Smooth muscle cell (in vitro differentiated cells): ENCODE results near the gene SUGCT. TPM values are rescaled to one million over a fixed set of nuclear protein-coding genes. Genes with fewer than 3 reads are reported as not detected.

Experiments
- DNase-seq: peaks from one replicate; lab custom pipeline; 2025; ENCODE audit not compliant: unreplicated experiment; lab: John Stamatoyannopoulos, UW
- H2AFZ ChIP-seq: fragments of 200-600 bp; sonication (generic); 2 replicates; pipeline ENCODE4 v1.6.0; 2016; ENCODE audit warnings: antibody characterized with exemption, low read depth, mild to moderate bottlenecking
- H3F3A ChIP-seq: fragments of 200-600 bp; sonication (generic); 2 replicates; pipeline ENCODE4 v1.6.0; 2017; ENCODE audit warnings: antibody characterized with exemption, low read depth
- H3K27ac ChIP-seq: fragments of 200-600 bp; sonication (generic); 2 replicates; pipeline ENCODE4 v1.5.1; 2016; ENCODE audit warnings: low read depth, mild to moderate bottlenecking
- H3K27me3 ChIP-seq: fragments of 200-600 bp; sonication (generic); 2 replicates; pipeline ENCODE4 v1.6.1; 2016; ENCODE audit warnings: low read depth, mild to moderate bottlenecking
- H3K36me3 ChIP-seq: fragments of 200-600 bp; sonication (generic); 2 replicates; pipeline ENCODE4 v1.5.1; 2016; ENCODE audit warnings: low read depth
- H3K4me1 ChIP-seq: fragments of 200-600 bp; sonication (generic); 2 replicates; pipeline ENCODE4 v1.5.1; 2016; ENCODE audit warnings: low read depth
- H3K4me2 ChIP-seq: fragments of 200-600 bp; sonication (generic); 2 replicates; pipeline ENCODE4 v1.6.0; 2016; ENCODE audit warnings: mild to moderate bottlenecking
- H3K4me3 ChIP-seq: fragments of 200-600 bp; sonication (generic); 2 replicates; pipeline ENCODE4 v1.5.1; 2016; ENCODE audit warnings: mild to moderate bottlenecking
- H3K79me2 ChIP-seq: fragments of 200-600 bp; sonication (generic); 2 replicates; pipeline ENCODE4 v1.6.0; 2016; ENCODE audit warnings: low read depth, mild to moderate bottlenecking
- H3K9ac ChIP-seq: fragments of 200-600 bp; sonication (generic); 2 replicates; pipeline ENCODE4 v1.6.0; 2016; ENCODE audit warnings: low read depth
- H3K9me3 ChIP-seq: fragments of 200-600 bp; sonication (generic); replicated peaks from 2 replicates; pipeline ENCODE4 v1.5.1; 2016; ENCODE audit warnings: low read depth
- H4K20me1 ChIP-seq: fragments of 200-600 bp; sonication (generic); 2 replicates; pipeline ENCODE4 v1.6.0; 2016; ENCODE audit warnings: low read depth
- WGBS: methylation state at CpG from one replicate; pipeline ENCODE4 v1.1.7; 2016; ENCODE audit warnings: low lambda C conversion rate; 5-methylcytosine and 5-hydroxymethylcytosine counted together
- polyA plus RNA-seq: library from polyadenylated mRNA; unstranded; fragments of >200 nt; fragmentation: Nextera tagmentation; extraction: Ambion mirVana; gene quantifications from 2 replicates; pipeline ENCODE4 v1.2.1, GENCODE V29; 2016
- total RNA-seq: library from RNA; depleted of rRNA; stranded (reverse); fragments of >200 nt; gene quantifications from 2 replicates; pipeline ENCODE4 v1.2.3, GENCODE V29; 2014
- TF ChIP-seq, protein P1 (sequence below): fragments of 200-600 bp; sonication (generic); IDR thresholded peaks from 2 replicates; pipeline ENCODE4 v1.5.1; 2017; ENCODE audit warnings: borderline replicate concordance, mild to moderate bottlenecking, antibody characterized with exemption; ENCODE audit not compliant: insufficient read depth, poor library complexity, severe bottlenecking

The SUGCT gene
- total and polyA plus RNA-seq, 2 experiments from 2014 or later = 16.9 to 65.8 TPM

DNA sequence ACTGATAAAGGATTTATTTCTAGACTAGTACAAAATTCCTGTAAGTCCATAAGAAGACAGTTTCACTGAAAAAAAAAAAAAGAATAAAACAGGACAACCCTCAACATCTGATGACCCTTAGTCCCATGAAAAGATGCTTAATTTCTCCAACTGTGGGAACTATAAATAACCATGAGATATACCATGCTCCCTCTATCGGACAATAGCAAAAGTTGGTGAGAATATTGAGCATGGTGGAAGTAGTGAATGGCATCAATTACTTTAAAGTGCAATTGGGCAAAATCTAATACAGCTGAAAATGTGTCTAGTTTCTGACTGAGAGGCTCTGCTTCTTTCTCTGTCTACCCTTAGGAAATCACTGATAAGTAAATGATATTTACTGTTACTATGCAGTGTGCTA lies 348.8 kb downstream of the SUGCT start:
- DNase-seq = no peak
- Histone ChIP-seq H3K9me3 (no peaks in the 10 kb centered on the region), H3K4me2 (no peak overlapping the region), H3K36me3 (no peaks in the 10 kb centered on the region), H3K4me1 (no peaks in the 10 kb centered on the region), H3K79me2 (no peaks in the 10 kb centered on the region), H2AFZ (no peak overlapping the region), H3F3A (no peaks in the 10 kb centered on the region), H3K27ac (no peak overlapping the region), H3K9ac (no peak overlapping the region), H3K4me3 (no peak overlapping the region), H3K27me3 (no peaks in the 10 kb centered on the region), H4K20me1 (no peaks in the 10 kb centered on the region)
- TF ChIP-seq, protein P1, sequence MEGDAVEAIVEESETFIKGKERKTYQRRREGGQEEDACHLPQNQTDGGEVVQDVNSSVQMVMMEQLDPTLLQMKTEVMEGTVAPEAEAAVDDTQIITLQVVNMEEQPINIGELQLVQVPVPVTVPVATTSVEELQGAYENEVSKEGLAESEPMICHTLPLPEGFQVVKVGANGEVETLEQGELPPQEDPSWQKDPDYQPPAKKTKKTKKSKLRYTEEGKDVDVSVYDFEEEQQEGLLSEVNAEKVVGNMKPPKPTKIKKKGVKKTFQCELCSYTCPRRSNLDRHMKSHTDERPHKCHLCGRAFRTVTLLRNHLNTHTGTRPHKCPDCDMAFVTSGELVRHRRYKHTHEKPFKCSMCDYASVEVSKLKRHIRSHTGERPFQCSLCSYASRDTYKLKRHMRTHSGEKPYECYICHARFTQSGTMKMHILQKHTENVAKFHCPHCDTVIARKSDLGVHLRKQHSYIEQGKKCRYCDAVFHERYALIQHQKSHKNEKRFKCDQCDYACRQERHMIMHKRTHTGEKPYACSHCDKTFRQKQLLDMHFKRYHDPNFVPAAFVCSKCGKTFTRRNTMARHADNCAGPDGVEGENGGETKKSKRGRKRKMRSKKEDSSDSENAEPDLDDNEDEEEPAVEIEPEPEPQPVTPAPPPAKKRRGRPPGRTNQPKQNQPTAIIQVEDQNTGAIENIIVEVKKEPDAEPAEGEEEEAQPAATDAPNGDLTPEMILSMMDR = peak; percentile 6
- WGBS = 97% methylated on average over 1 of the region's 1 CpG

DNA sequence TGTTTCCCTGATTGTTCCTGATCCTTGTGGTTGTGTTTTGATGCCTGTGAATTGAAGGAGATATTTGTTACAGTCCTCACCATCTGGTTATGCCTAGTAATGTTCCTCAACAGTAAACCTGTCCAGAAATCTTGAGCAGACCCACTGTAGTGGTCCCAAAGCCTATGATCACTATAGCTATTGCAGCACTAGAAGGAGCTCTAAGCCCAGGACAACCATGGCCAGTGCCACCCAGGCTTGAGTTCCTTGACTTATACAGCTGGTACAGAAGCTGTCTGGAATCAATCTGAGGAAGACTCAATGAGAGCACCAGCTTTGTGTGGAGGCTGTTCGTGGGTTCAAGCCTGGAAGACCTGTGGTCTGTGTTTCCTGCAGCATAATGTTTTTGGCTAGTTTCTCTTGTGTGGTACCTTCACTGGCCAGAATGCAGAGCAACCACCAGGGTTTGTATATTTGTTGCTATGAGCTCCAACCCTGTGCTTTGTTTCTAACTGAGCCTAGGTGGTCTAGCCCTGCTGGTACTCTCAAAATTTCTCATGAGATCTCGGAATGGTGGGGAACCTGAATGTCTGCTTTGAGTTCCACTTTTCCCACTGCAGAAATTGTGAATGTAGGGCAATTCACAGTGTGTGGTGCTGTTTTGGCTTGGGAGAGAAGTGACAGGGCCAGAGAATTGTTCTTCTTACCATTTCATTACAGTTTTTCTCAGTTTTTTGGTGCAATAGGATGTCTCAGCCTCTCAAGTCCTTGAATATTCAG lies 355.2 kb downstream of the SUGCT start:
- Histone ChIP-seq H4K20me1 (no peaks in the 10 kb centered on the region), H3K27ac (no peak overlapping the region), H3K4me1 (no peaks in the 10 kb centered on the region), H3F3A (no peaks in the 10 kb centered on the region), H3K27me3 (no peaks in the 10 kb centered on the region), H3K4me3 (no peak overlapping the region), H2AFZ (no peak overlapping the region), H3K4me2 (no peak overlapping the region), H3K9me3 (no peaks in the 10 kb centered on the region), H3K79me2 (no peaks in the 10 kb centered on the region), H3K9ac (no peak overlapping the region), H3K36me3 (no peaks in the 10 kb centered on the region)
- DNase-seq = no peak
- TF ChIP-seq, protein P1 = no peak
- WGBS = 87% methylated on average over 2 of the region's 2 CpGs

DNA sequence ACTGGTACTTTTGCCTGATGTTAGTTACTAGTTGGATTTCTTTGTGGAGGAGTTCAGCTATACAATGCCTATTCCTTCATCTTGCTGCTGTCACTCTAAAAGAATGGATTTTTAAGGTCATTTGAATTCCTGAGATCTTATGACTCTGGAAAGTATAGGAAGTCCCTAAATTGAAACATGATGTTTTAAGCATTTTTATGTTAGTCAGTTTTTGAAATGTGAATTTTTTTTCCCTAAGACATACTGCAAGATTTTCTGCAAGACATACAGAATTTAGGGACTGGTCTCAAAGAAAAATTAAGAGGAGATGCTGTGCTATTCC lies 355.8 kb downstream of the SUGCT start:
- H4K20me1 ChIP-seq = no peaks in the 10 kb centered on the region
- TF ChIP-seq, protein P1 = no peak
- H3K27me3 ChIP-seq = no peaks in the 10 kb centered on the region
- no peaks in the 10 kb centered on the region for H3K4me1 ChIP-seq
- H3K4me3 ChIP-seq = no peak overlapping the region
- H3K4me2 ChIP-seq = no peak overlapping the region
- no peak for DNase-seq
- no peaks in the 10 kb centered on the region for H3K79me2 ChIP-seq
- no peaks in the 10 kb centered on the region for H3K36me3 ChIP-seq
- no peaks in the 10 kb centered on the region for H3K9me3 ChIP-seq
- H2AFZ ChIP-seq = no peak overlapping the region
- H3K27ac ChIP-seq = no peak overlapping the region
- no peaks in the 10 kb centered on the region for H3F3A ChIP-seq
- no peak overlapping the region for H3K9ac ChIP-seq

DNA sequence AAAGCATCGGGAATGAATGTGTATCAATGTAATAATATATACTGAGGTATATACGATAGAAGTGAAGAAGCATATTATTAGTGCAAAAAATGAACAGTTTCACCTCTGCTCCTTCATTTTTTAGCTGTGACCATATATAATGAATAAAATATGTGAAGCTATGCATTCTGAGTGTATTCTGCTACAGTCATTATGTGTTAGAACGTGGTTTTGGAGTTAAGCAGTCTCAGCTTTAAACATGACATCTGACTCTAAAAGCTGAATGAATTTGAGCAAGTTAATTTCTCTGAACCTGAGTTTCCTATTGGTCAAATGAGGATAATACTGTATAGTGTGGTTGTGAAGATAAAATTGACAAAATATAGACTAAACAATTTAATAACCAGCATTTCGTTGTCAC lies 358.1 kb downstream of the SUGCT start:
- Histone ChIP-seq H3K9ac (no peak overlapping the region), H3K27me3 (no peaks in the 10 kb centered on the region), H3K79me2 (no peaks in the 10 kb centered on the region), H3K36me3 (no peaks in the 10 kb centered on the region), H3K27ac (no peak overlapping the region), H3K4me1 (no peaks in the 10 kb centered on the region), H4K20me1 (no peaks in the 10 kb centered on the region), H3F3A (no peaks in the 10 kb centered on the region), H3K4me3 (no peak overlapping the region), H2AFZ (no peak overlapping the region), H3K9me3 (no peaks in the 10 kb centered on the region), H3K4me2 (no peak overlapping the region)
- TF ChIP-seq, protein P1 = no peak
- no peak for DNase-seq
- WGBS = 92% methylated on average over 4 of the region's 4 CpGs
